GF-D8 (cell line): Measurements from ENCODE around the gene MRPL33.
"Not testable (repeated sequence)": the region's sequence is repeated elsewhere in the genome, so short reads cannot be mapped to it uniquely, and the experiment has no call there.

Experiments
- DNase-seq: peaks from one replicate; lab custom pipeline; 2025; lab: John Stamatoyannopoulos, UW

Gene MRPL33

GRCh38 chr2:27741673-27742072 lies 29.8 kb upstream of the MRPL33 start:
- no peak for DNase-seq

DNA sequence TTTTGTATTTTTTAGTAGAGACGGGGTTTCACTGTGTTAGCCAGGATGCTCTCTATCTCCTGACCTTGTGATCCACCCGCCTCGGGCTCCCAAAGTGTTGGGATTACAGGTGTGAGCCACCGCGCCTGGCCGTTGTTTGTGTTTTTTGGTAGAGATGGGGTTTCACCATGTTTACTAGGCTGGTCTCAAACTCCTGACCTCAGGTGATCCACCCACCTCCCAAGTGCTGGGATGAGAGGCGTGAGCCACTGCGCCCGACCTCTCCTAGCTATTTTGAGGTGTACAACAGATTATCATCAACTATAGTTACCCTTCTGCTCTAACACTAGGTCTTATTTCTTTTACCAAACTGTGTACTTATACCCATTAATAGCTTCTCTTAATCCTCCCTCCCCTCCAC lies 28.9 kb upstream of the MRPL33 start:
- DNase-seq = no peak

GRCh38 chr2:27745494-27745893 lies 26.0 kb upstream of the MRPL33 start:
- DNase-seq = not testable (repeated sequence)

GRCh38 chr2:27746325-27746724 lies 25.2 kb upstream of the MRPL33 start:
- DNase-seq = no peak

DNA sequence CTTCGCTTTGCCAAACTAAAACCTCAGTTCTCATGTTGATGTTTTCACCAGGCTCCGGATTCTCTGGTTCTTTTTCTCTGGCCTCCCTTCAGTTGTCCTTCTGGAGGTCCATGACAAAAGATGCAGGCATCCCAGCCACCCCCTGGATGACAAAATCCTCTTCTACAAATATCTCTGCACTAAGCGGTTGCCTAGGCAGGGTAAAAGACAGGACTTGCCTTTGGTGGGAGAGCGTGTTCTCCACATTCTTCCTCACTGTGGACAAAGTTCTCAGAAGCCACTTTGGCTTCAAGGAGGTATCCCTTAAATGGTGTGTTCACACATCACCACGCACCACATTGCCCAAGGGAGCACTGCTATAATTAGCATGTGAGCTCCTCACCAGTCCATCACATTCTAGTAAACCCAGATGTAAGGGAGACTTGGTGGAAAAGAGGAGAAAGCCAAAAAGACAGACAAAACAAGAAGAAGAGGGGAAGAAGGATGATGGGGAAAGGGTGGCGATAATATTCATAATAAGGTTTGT lies 23.6 kb upstream of the MRPL33 start:
- DNase-seq = no peak

DNA sequence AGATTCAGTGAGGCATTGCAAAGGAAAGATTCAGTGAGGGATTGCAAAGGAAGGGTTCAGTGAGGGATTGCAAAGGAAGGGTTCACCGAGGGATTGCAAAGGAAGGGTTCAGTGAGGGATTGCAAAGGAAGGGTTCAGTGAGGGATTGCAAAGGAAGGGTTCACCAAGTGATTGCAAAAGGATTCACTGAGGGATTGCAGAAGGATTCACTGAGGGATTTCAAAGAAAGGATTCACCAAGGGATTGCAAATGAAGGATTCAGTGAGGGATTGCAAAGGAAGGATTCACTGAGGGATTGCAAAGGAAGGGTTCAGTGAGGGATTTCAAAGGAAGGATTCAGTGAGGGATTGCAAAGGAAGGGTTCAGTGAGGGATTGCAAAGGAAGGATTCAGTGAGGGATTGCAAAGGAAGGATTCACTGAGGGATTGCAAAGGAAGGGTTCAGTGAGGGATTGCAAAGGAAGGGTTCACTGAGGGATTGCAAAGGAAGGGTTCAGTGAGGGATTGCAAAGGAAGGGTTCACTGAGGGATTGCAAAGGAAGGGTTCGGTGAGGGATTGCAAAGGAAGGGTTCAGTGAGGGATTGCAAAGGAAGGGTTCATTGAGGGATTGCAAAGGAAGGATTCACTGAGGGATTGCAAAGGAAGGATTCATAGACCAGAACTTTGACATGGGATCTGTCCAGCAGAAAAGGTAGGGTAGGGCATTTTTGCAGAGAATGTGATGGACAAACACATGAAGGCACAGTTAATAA lies 22.5 kb upstream of the MRPL33 start:
- DNase-seq = not testable (repeated sequence)

- no peak for DNase-seq
Observed at GRCh38 chr2:27751377-27751776, 20.1 kb upstream of the MRPL33 start.

- DNase-seq = no peak
Observed at GRCh38 chr2:27752551-27753237, 18.8 kb upstream of the MRPL33 start.

- DNase-seq = peak; percentile 24
Observed at GRCh38 chr2:27754138-27754588, 17.4 kb upstream of the MRPL33 start.

- DNase-seq = no peak
Observed at GRCh38 chr2:27754831-27755230, 16.7 kb upstream of the MRPL33 start.

- no peak for DNase-seq
Observed at GRCh38 chr2:27756091-27756490, 15.4 kb upstream of the MRPL33 start.

- DNase-seq = peak; percentile 57
Observed at GRCh38 chr2:27756544-27757498, 14.7 kb upstream of the MRPL33 start.

- DNase-seq = no peak
Observed at GRCh38 chr2:27762951-27763906, 8.3 kb upstream of the MRPL33 start.

GRCh38 chr2:27763907-27764267 lies 7.6 kb upstream of the MRPL33 start:
- DNase-seq = no peak

DNA sequence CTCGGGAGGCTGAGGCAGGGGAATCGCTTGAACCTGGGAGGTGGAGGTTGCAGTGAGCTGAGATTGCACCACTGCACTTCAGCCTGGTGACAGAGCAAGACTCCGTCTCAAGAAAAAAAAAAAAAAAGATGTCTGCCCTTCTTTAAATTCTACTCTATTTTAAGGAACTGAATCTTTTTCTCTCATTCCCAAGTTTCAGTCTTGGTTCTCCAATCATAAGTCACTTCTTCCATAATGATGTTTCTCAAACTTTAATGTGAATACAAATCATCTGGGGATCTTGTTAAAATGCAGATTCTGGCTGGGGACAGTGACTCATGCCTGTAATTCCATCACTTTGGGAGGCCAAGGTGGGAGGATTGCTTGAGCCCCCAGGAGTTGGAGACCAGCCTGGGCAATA lies 7.0 kb upstream of the MRPL33 start:
- DNase-seq = not testable (repeated sequence)

DNA sequence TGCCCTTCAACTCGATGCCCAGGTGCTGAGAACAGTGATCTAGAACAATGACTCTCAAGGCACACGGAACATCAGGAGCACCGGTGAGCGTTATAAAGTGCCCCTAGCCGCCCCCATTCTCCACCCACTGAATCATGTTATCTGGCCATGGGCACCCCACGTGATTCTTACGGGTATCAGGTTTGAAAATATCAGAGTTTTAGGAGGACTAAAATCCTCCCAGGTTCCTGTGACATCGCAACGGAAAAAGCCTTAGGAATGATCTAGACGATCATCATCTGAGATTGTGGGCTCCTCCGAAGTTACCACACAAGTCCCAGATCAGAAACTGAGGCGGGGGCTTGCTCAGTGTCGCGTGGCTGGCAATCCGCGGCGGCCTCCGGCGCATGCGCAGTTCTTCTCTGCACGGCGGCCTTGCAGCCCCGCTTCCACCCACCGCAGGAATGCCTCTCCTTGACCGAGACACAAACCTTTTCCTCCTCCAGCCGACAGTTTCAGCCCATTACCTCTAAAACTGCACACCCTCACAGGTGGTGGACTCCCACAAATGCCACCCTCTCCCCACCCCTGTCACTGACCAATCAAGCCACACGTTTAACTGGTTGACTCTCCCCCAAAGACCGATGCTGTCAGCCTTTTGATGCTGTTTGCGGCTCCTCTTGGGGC lies 5.8 kb upstream of the MRPL33 start:
- DNase-seq = no peak

GRCh38 chr2:27766287-27766661 lies 5.2 kb upstream of the MRPL33 start:
- DNase-seq = no peak

- DNase-seq = no peak
Observed at GRCh38 chr2:27771202-27771547, 344 bp upstream of the MRPL33 start.

DNA sequence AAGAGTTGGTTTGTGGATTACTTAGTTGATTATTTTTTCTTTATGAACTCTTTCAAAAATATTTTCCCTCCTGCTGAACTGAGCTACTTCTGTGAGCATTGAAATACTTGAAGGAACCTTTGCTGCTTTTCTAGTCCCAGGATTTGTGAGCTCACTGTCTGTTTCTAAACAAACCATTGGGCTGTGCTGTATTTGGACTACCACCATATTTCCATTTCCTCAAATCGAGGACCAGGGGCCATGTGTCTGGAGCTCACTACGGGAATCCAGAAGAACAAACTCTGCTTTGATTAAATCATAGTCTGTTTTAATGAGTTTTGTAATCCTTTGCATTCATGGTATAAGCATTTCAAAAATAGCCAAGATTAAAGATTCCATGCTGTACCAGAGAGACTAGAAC lies 1.3 kb downstream of the MRPL33 start:
- DNase-seq = no peak

GRCh38 chr2:27773959-27774358 lies 2.4 kb downstream of the MRPL33 start:
- peak; percentile 67 for DNase-seq

GRCh38 chr2:27776097-27776496 lies 4.6 kb downstream of the MRPL33 start:
- no peak for DNase-seq
